CD4-positive, CD25-positive, alpha-beta regulatory T cell (primary cell): ENCODE measurements around the gene BRD8. TPM values are rescaled to one million over a fixed set of nuclear protein-coding genes. Genes with fewer than 3 reads are reported as not detected.
"Not testable (repeated sequence)": the region's sequence is repeated elsewhere in the genome, so short reads cannot be mapped to it uniquely, and the experiment has no call there.

Source experiments
- ATAC-seq, 2 donors: fragments of 150-1000 bp; cut with Tn5 transposase; one replicate each; pipeline ENCODE4 v1.10.0; 2021; ENCODE audit warnings: low read depth in 2 of 2, moderate number of reproducible peaks in 2 of 2, moderate library complexity in 1 of 2
- DNase-seq, 3 donors: peaks; one replicate each; pipeline versions ENCODE4 v3.0.0 to v3.0.0-alpha.2; 2012 to 2022; ENCODE audit warnings: mixed read lengths in 1 of 3
- H3K27ac ChIP-seq: one replicate; pipeline ENCODE4 v1.7.0; 2013; ENCODE audit warnings: mild to moderate bottlenecking, low read length; ENCODE audit not compliant: insufficient read depth, poor library complexity, severe bottlenecking
- H3K27me3 ChIP-seq: one replicate; pipeline ENCODE4 v1.7.0; 2013; ENCODE audit warnings: low read length; ENCODE audit not compliant: control insufficient read depth, insufficient read depth
- H3K36me3 ChIP-seq: one replicate; pipeline ENCODE4 v1.7.0; 2013; ENCODE audit warnings: mild to moderate bottlenecking, low read length, moderate library complexity; ENCODE audit not compliant: control insufficient read depth, insufficient read depth
- H3K4me1 ChIP-seq: 2 replicates; pipeline ENCODE4 v1.7.0; 2013; ENCODE audit warnings: mild to moderate bottlenecking, low read length; ENCODE audit not compliant: insufficient read depth, control insufficient read depth, poor library complexity, severe bottlenecking
- H3K4me3 ChIP-seq: one replicate; pipeline ENCODE4 v1.7.0; 2013; ENCODE audit warnings: low read depth, mild to moderate bottlenecking, low read length, moderate library complexity
- H3K9me3 ChIP-seq, 2 experiments: 1 replicate in 1 of 2; 2 replicates in 1 of 2; pipeline ENCODE4 v1.7.0; 2013; ENCODE audit warnings: low read length in 2 of 2, mild to moderate bottlenecking in 1 of 2, moderate library complexity in 1 of 2; ENCODE audit not compliant: control insufficient read depth in 2 of 2
- H3K27ac Mint-ChIP-seq, 3 donors: one replicate each; pipeline ENCODE4 v1.8.0; 2020 to 2022; ENCODE audit warnings: mild to moderate bottlenecking in 3 of 3, mixed read lengths in 3 of 3, moderate library complexity in 2 of 3
- H3K27me3 Mint-ChIP-seq: one replicate; pipeline ENCODE4 v1.8.0; 2022; ENCODE audit warnings: mild to moderate bottlenecking, mixed read lengths
- H3K36me3 Mint-ChIP-seq: one replicate; pipeline ENCODE4 v1.8.0; 2020; ENCODE audit warnings: mixed read lengths
- H3K4me1 Mint-ChIP-seq, 4 donors: one replicate each; pipeline ENCODE4 v1.8.0; 2020 to 2022; ENCODE audit warnings: mixed read lengths in 4 of 4, mild to moderate bottlenecking in 1 of 4
- H3K4me3 Mint-ChIP-seq, 4 donors: one replicate each; pipeline ENCODE4 v1.8.0; 2020 to 2022; ENCODE audit warnings: mild to moderate bottlenecking in 4 of 4, mixed read lengths in 4 of 4, moderate library complexity in 3 of 4
- H3K9me3 Mint-ChIP-seq, 7 donors: one replicate each; pipeline ENCODE4 v1.8.0; 2020 to 2022; ENCODE audit warnings: mixed read lengths in 7 of 7, mild to moderate bottlenecking in 3 of 7, moderate library complexity in 2 of 7
- polyA plus RNA-seq, 4 donors: library from polyadenylated mRNA; unstranded; fragments of 300-500 nt; fragmentation: Illumina TruSeq; gene quantifications; one replicate each; pipeline ENCODE4 v1.2.3, GENCODE V29; 2021
- total RNA-seq: library from RNA; stranded (reverse); gene quantifications from one replicate; pipeline ENCODE4 v1.2.3, GENCODE V29; 2022

Gene BRD8
- total and polyA plus RNA-seq, 5 donors from 2014 or later = 19.5 to 32.9 (median 20.9) TPM

GRCh38 chr5:138155977-138156376, 22.5 kb downstream of the BRD8 start:
- H3K27ac Mint-ChIP-seq, H3K4me3 Mint-ChIP-seq, DNase-seq, H3K4me1 Mint-ChIP-seq, H3K4me3 ChIP-seq, ATAC-seq, H3K4me1 ChIP-seq, H3K9me3 Mint-ChIP-seq, H3K27me3 Mint-ChIP-seq, H3K27me3 ChIP-seq, H3K27ac ChIP-seq, H3K9me3 ChIP-seq: not testable (repeated sequence)
- peaks cover 39% of the 10 kb centered on the region for H3K36me3 Mint-ChIP-seq
- H3K36me3 ChIP-seq = peaks cover 46% of the 10 kb centered on the region

- no peak overlapping the region for H3K4me3 Mint-ChIP-seq
- H3K27me3 Mint-ChIP-seq = peaks cover 4% of the 10 kb centered on the region
- no peak for DNase-seq
- no peaks in the 10 kb centered on the region for H3K36me3 ChIP-seq
- no peaks in the 10 kb centered on the region for H3K9me3 ChIP-seq
- H3K4me3 ChIP-seq = no peak overlapping the region
- no peaks in the 10 kb centered on the region for H3K9me3 Mint-ChIP-seq
- no peak overlapping the region for H3K27ac ChIP-seq
- H3K27ac Mint-ChIP-seq = no peak overlapping the region
- no peaks in the 10 kb centered on the region for H3K27me3 ChIP-seq
- no peaks in the 10 kb centered on the region for H3K4me1 Mint-ChIP-seq
- no peaks in the 10 kb centered on the region for H3K36me3 Mint-ChIP-seq
- no peak for ATAC-seq
- H3K4me1 ChIP-seq = no peaks in the 10 kb centered on the region
Observed at GRCh38 chr5:138149530-138149929, 28.9 kb downstream of the BRD8 start.

GRCh38 chr5:138148811-138149210, 29.6 kb downstream of the BRD8 start:
- no peak overlapping the region for H3K27ac Mint-ChIP-seq
- ATAC-seq (no peak), DNase-seq (no peak)
- Histone ChIP-seq H3K27me3 (no peaks in the 10 kb centered on the region), H3K4me3 (no peak overlapping the region), H3K27ac (no peak overlapping the region), H3K9me3 (no peaks in the 10 kb centered on the region), H3K36me3 (no peaks in the 10 kb centered on the region), H3K4me1 (no peaks in the 10 kb centered on the region)
- H3K4me3 Mint-ChIP-seq = no peak overlapping the region
- peaks cover 4% of the 10 kb centered on the region for H3K27me3 Mint-ChIP-seq
- H3K36me3 Mint-ChIP-seq = no peaks in the 10 kb centered on the region
- H3K4me1 Mint-ChIP-seq = no peaks in the 10 kb centered on the region
- no peaks in the 10 kb centered on the region for H3K9me3 Mint-ChIP-seq

- H3K27me3 Mint-ChIP-seq = peaks cover 21% of the 10 kb centered on the region
- not testable (repeated sequence) for H3K4me3 ChIP-seq, H3K9me3 Mint-ChIP-seq, DNase-seq, H3K27ac ChIP-seq, H3K36me3 ChIP-seq, ATAC-seq, H3K27me3 ChIP-seq, H3K27ac Mint-ChIP-seq, H3K4me3 Mint-ChIP-seq, H3K36me3 Mint-ChIP-seq, H3K4me1 ChIP-seq, H3K4me1 Mint-ChIP-seq, H3K9me3 ChIP-seq
Observed at GRCh38 chr5:138143578-138143977, 34.9 kb downstream of the BRD8 start.

- no peaks in the 10 kb centered on the region for H3K36me3 ChIP-seq
- H3K27me3 ChIP-seq = peaks cover 3% of the 10 kb centered on the region
- H3K27ac Mint-ChIP-seq = no peak overlapping the region
- DNase-seq = no peak
- no peaks in the 10 kb centered on the region for H3K4me1 Mint-ChIP-seq
- no peak for ATAC-seq
- H3K4me3 ChIP-seq = no peak overlapping the region
- no peaks in the 10 kb centered on the region for H3K9me3 ChIP-seq
- H3K9me3 Mint-ChIP-seq = no peaks in the 10 kb centered on the region
- no peak overlapping the region for H3K4me3 Mint-ChIP-seq
- no peaks in the 10 kb centered on the region for H3K4me1 ChIP-seq
- no peak overlapping the region for H3K27ac ChIP-seq
- H3K36me3 Mint-ChIP-seq = no peaks in the 10 kb centered on the region
- peaks cover 33% of the 10 kb centered on the region for H3K27me3 Mint-ChIP-seq
Observed at GRCh38 chr5:138141734-138142133, 36.7 kb downstream of the BRD8 start.

GRCh38 chr5:138140268-138140667, 38.2 kb downstream of the BRD8 start:
- ATAC-seq = no peak
- no peak for DNase-seq
- no peak overlapping the region for H3K4me3 ChIP-seq
- Mint-ChIP-seq H3K4me1 (no peaks in the 10 kb centered on the region), H3K9me3 (peaks cover 0 to 1% (median 0%) of the 10 kb centered on the region in 7 donors), H3K27me3 (peaks cover 40% of the 10 kb centered on the region), H3K36me3 (no peaks in the 10 kb centered on the region), H3K27ac (no peak overlapping the region), H3K4me3 (no peak overlapping the region)
- H3K9me3 ChIP-seq = no peaks in the 10 kb centered on the region
- H3K4me1 ChIP-seq = no peaks in the 10 kb centered on the region
- H3K27ac ChIP-seq = no peak overlapping the region
- H3K36me3 ChIP-seq = no peaks in the 10 kb centered on the region
- H3K27me3 ChIP-seq = peaks cover 5% of the 10 kb centered on the region

GRCh38 chr5:138139781-138140090, 38.7 kb downstream of the BRD8 start:
- no peaks in the 10 kb centered on the region for H3K4me1 ChIP-seq
- Mint-ChIP-seq H3K27me3 (peaks cover 40% of the 10 kb centered on the region), H3K27ac (no peak overlapping the region), H3K36me3 (no peaks in the 10 kb centered on the region), H3K9me3 (peaks cover 0 to 1% (median 0%) of the 10 kb centered on the region in 7 donors), H3K4me1 (no peaks in the 10 kb centered on the region), H3K4me3 (no peak overlapping the region)
- H3K27ac ChIP-seq = no peak overlapping the region
- H3K36me3 ChIP-seq = no peaks in the 10 kb centered on the region
- H3K4me3 ChIP-seq = no peak overlapping the region
- no peaks in the 10 kb centered on the region for H3K9me3 ChIP-seq
- ATAC-seq (no peak), DNase-seq (no peak)
- H3K27me3 ChIP-seq = peaks cover 5% of the 10 kb centered on the region

- ATAC-seq (no peak), DNase-seq (no peak)
- no peak within 1 kb of the TSS for H3K27ac Mint-ChIP-seq
- H3K9me3 Mint-ChIP-seq = peaks cover 0 to 1% (median 0%) of the 10 kb centered on the region in 7 donors
- Histone ChIP-seq H3K9me3 (no peaks in the 10 kb centered on the region), H3K4me3 (no peak within 1 kb of the TSS), H3K36me3 (no peaks in the 10 kb centered on the region), H3K27me3 (peaks cover 5% of the 10 kb centered on the region), H3K27ac (no peak within 1 kb of the TSS), H3K4me1 (no peaks in the 10 kb centered on the region)
- H3K4me3 Mint-ChIP-seq = peak within 1 kb of the TSS in 1 of 4 donors; percentile 18
- no peaks in the 10 kb centered on the region for H3K4me1 Mint-ChIP-seq
- H3K27me3 Mint-ChIP-seq = peaks cover 39% of the 10 kb centered on the region
- no peaks in the 10 kb centered on the region for H3K36me3 Mint-ChIP-seq
Observed at GRCh38 chr5:138138949-138139780, 39.3 kb downstream of the BRD8 start, which contains the start of gene NME5. NME5 (minus strand) TSS chr5:138139428; CDS start chr5:138138780, 648 bp downstream.
